HG02884 (cell line): ENCODE measurements around the gene ZNF320.
"Not testable (repeated sequence)": the region's sequence is repeated elsewhere in the genome, so short reads cannot be mapped to it uniquely, and the experiment has no call there.

Experiments used
- ATAC-seq: cut with Tn5 transposase; IDR thresholded peaks from one replicate; pipeline ENCODE4 v1.9.1; 2021; ENCODE audit warnings: mild to moderate bottlenecking, moderate library complexity; ENCODE audit not compliant: unreplicated experiment

The ZNF320 gene

GRCh38 chr19:52897138-52897935, at the start of gene ZNF320:
Gene ZNF320, minus strand, starts transcription at chr19:52897635. Its CDS starts 7,380 bp downstream, at chr19:52890255.
- ATAC-seq: peak; percentile 95

GRCh38 chr19:52946322-52947310, 49.2 kb upstream of the ZNF320 start:
- no peak for ATAC-seq

GRCh38 chr19:52945652-52946321, 48.4 kb upstream of the ZNF320 start:
- ATAC-seq: no peak

GRCh38 chr19:52944703-52945493, 47.5 kb upstream of the ZNF320 start:
- not testable (repeated sequence) for ATAC-seq

GRCh38 chr19:52943884-52944643, 46.6 kb upstream of the ZNF320 start:
- no peak for ATAC-seq

GRCh38 chr19:52943134-52943883, 45.9 kb upstream of the ZNF320 start:
- ATAC-seq: no peak

- peak; percentile 89 for ATAC-seq
These were observed 45.1 kb upstream of the ZNF320 start for GRCh38 chr19:52942386-52943133.

GRCh38 chr19:52941941-52942385, 44.5 kb upstream of the ZNF320 start:
- peak; percentile 25 for ATAC-seq

- not testable (repeated sequence) for ATAC-seq
These were observed 44.1 kb upstream of the ZNF320 start for GRCh38 chr19:52941523-52941922.

- ATAC-seq: not testable (repeated sequence)
These were observed 43.5 kb upstream of the ZNF320 start for GRCh38 chr19:52940905-52941304.

GRCh38 chr19:52938761-52939160, 41.3 kb upstream of the ZNF320 start:
- no peak for ATAC-seq

- ATAC-seq: no peak
These were observed 39.5 kb upstream of the ZNF320 start for GRCh38 chr19:52936954-52937325.

GRCh38 chr19:52936151-52936953, 38.9 kb upstream of the ZNF320 start:
- ATAC-seq: no peak

- ATAC-seq: no peak
These were observed 38.0 kb upstream of the ZNF320 start for GRCh38 chr19:52935434-52935833.

GRCh38 chr19:52924641-52925040, 27.2 kb upstream of the ZNF320 start:
- not testable (repeated sequence) for ATAC-seq

- ATAC-seq: no peak
These were observed 26.6 kb upstream of the ZNF320 start for GRCh38 chr19:52923778-52924593.
